GM23338 (cell line): ENCODE data around the gene FBXW2. TPM values are rescaled to one million over a fixed set of nuclear protein-coding genes. Genes with fewer than 3 reads are reported as not detected.
A peak's percentile ranks its signal among the peaks of the same experiment; 100 is the strongest.

ENCODE experiments used
- ATAC-seq: fragments of 200-7000 bp; cut with Tn5 transposase; 3 replicates; pipeline ENCODE4 v1.9.1; 2020
- DNase-seq: peaks from one replicate; pipeline ENCODE4 v3.0.0-alpha.2; 2015; ENCODE audit warnings: low spot score
- H2AFZ ChIP-seq: fragments of 200-600 bp; sonication (generic); 2 replicates; pipeline ENCODE4 v1.8.0; 2016; ENCODE audit warnings: antibody characterized with exemption, mild to moderate bottlenecking, moderate library complexity
- H3F3A ChIP-seq: fragments of 200-600 bp; sonication (generic); replicated peaks from 2 replicates; pipeline ENCODE4 v1.8.0; 2017; ENCODE audit warnings: antibody characterized with exemption, mixed run types, low read depth
- H3K27ac ChIP-seq: fragments of 200-600 bp; sonication (generic); 2 replicates; pipeline ENCODE4 v1.6.1; 2016; ENCODE audit warnings: low read depth
- H3K27me3 ChIP-seq: fragments of 200-600 bp; sonication (generic); 2 replicates; pipeline ENCODE4 v1.8.0; 2016; ENCODE audit warnings: mild to moderate bottlenecking, mixed run types, moderate library complexity; ENCODE audit not compliant: insufficient read depth
- H3K36me3 ChIP-seq: fragments of 200-600 bp; sonication (generic); 2 replicates; pipeline ENCODE4 v1.8.0; 2016; ENCODE audit warnings: mild to moderate bottlenecking; ENCODE audit not compliant: insufficient read depth
- H3K4me1 ChIP-seq: fragments of 200-600 bp; sonication (generic); 2 replicates; pipeline ENCODE4 v1.8.0; 2016; ENCODE audit warnings: mild to moderate bottlenecking, moderate library complexity; ENCODE audit not compliant: insufficient read depth
- H3K4me2 ChIP-seq: fragments of 200-600 bp; sonication (generic); 2 replicates; pipeline ENCODE4 v1.7.1; 2017; ENCODE audit warnings: mixed run types
- H3K4me3 ChIP-seq: fragments of 200-600 bp; sonication (generic); 2 replicates; pipeline ENCODE4 v1.6.1; 2016; ENCODE audit warnings: mixed run types
- H3K79me2 ChIP-seq: fragments of 200-600 bp; sonication (generic); replicated peaks from 2 replicates; pipeline ENCODE4 v1.8.0; 2017; ENCODE audit warnings: mild to moderate bottlenecking; ENCODE audit not compliant: insufficient read depth
- H3K9me2 ChIP-seq: fragments of 200-600 bp; sonication (generic); 2 replicates; pipeline ENCODE4 v1.8.0; 2017; ENCODE audit not compliant: insufficient read depth
- H4K20me1 ChIP-seq: fragments of 200-600 bp; sonication (generic); replicated peaks from 2 replicates; pipeline ENCODE4 v1.8.0; 2017; ENCODE audit warnings: mild to moderate bottlenecking; ENCODE audit not compliant: insufficient read depth
- H3K27ac Mint-ChIP-seq: 2 replicates; pipeline ENCODE4 v1.8.0; 2020; ENCODE audit warnings: inconsistent platforms, mild to moderate bottlenecking, moderate library complexity, mixed read lengths
- H3K27me3 Mint-ChIP-seq: 3 replicates; pipeline ENCODE4 v1.8.0; 2022; ENCODE audit warnings: low read depth, mild to moderate bottlenecking, moderate library complexity, mixed read lengths, inconsistent platforms; ENCODE audit not compliant: insufficient read depth, poor library complexity
- H3K36me3 Mint-ChIP-seq: 3 replicates; pipeline ENCODE4 v1.8.0; 2021; ENCODE audit warnings: low read depth, mild to moderate bottlenecking, inconsistent platforms, moderate library complexity, mixed read lengths
- H3K4me1 Mint-ChIP-seq: 3 replicates; pipeline ENCODE4 v1.8.0; 2020; ENCODE audit warnings: mild to moderate bottlenecking, inconsistent platforms, mixed read lengths
- H3K4me3 Mint-ChIP-seq: 3 replicates; pipeline ENCODE4 v1.8.0; 2021; ENCODE audit warnings: moderate library complexity, mild to moderate bottlenecking, inconsistent platforms, mixed read lengths
- H3K9me3 Mint-ChIP-seq: 3 replicates; pipeline ENCODE4 v1.8.0; 2020; ENCODE audit warnings: moderate library complexity, mild to moderate bottlenecking, inconsistent platforms, mixed read lengths
- CREB1 ChIP-seq: fragments of 250-450 bp; sonication (Bioruptor Pico); IDR thresholded peaks from 2 replicates; pipeline ENCODE4 v1.5.0; 2020; ENCODE audit warnings: low read depth, mild to moderate bottlenecking, moderate library complexity
- CTCF ChIP-seq, 2 experiments: fragments of 200-600 bp in 1 of 2; sonication (generic) in 1 of 2; conservative IDR thresholded peaks; 2 replicates each; pipeline versions ENCODE4 v1.5.1 to v1.6.1; 2016 to 2017; ENCODE audit warnings: antibody characterized with exemption in 2 of 2, low read depth in 2 of 2, mild to moderate bottlenecking in 2 of 2, moderate library complexity in 1 of 2
- ETS1 ChIP-seq: IDR thresholded peaks from 2 replicates; pipeline ENCODE4 v1.6.1; 2016; ENCODE audit warnings: antibody characterized with exemption
- EZH2 ChIP-seq: fragments of 200-600 bp; sonication (generic); IDR thresholded peaks from one replicate; pipeline ENCODE4 v1.8.0; 2017; ENCODE audit warnings: antibody characterized with exemption, mild to moderate bottlenecking, low read depth; ENCODE audit not compliant: unreplicated experiment
- JUNB ChIP-seq: IDR thresholded peaks from one replicate; pipeline ENCODE4 v1.6.1; 2016; ENCODE audit warnings: antibody characterized with exemption; ENCODE audit not compliant: unreplicated experiment
- NANOG ChIP-seq: IDR thresholded peaks from 2 replicates; pipeline ENCODE4 v1.6.1; 2016; ENCODE audit warnings: antibody characterized with exemption, borderline replicate concordance
- POLR2AphosphoS5 ChIP-seq: IDR thresholded peaks from 2 replicates; pipeline ENCODE4 v1.6.1; 2016; ENCODE audit warnings: antibody characterized with exemption, low read depth
- REST ChIP-seq: IDR thresholded peaks from one replicate; pipeline ENCODE4 v1.6.1; 2018; ENCODE audit warnings: antibody characterized with exemption; ENCODE audit not compliant: unreplicated experiment
- ZNF114 ChIP-seq: fragments of 250-450 bp; sonication (Bioruptor Pico); IDR thresholded peaks from 2 replicates; pipeline ENCODE4 v1.5.0; 2020; ENCODE audit warnings: mild to moderate bottlenecking, moderate library complexity
- ZNF331 ChIP-seq: fragments of 250-450 bp; sonication (Bioruptor Pico); IDR thresholded peaks from 2 replicates; pipeline ENCODE4 v1.5.0; 2020; ENCODE audit warnings: low read depth, mild to moderate bottlenecking, moderate library complexity
- polyA plus RNA-seq: library from polyadenylated mRNA; unstranded; fragments of >200 nt; fragmentation: Nextera tagmentation; extraction: Ambion mirVana; gene quantifications from 2 replicates; pipeline ENCODE4 v1.2.1, GENCODE V29; 2016
- total RNA-seq: library from RNA; depleted of rRNA; stranded (reverse); fragments of >200 nt; shearing (Covaris generic); gene quantifications from 2 replicates; pipeline ENCODE4 v1.2.3, GENCODE V29; 2014
- TF ChIP-seq, protein P1 (sequence below): fragments of 250-450 bp; sonication (Bioruptor Pico); IDR thresholded peaks from 2 replicates; pipeline ENCODE4 v1.5.0; 2020; ENCODE audit warnings: mild to moderate bottlenecking, moderate library complexity

FBXW2 gene
- total and polyA plus RNA-seq, 2 experiments from 2014 or later, result 10.0 to 55.2 TPM

- TF ChIP-seq REST, result no peak
- no peak for TF ChIP-seq POLR2AphosphoS5
- TF ChIP-seq CTCF (conservative IDR thresholded peaks at IDR 0.05; ENCODE audit: low read depth in 2 of 2), result no peak
- TF ChIP-seq NANOG, result no peak
- TF ChIP-seq ZNF114, result no peak
- TF ChIP-seq ETS1, result no peak
- no peak for TF ChIP-seq EZH2
- no peak for TF ChIP-seq JUNB
- TF ChIP-seq ZNF331, result no peak
- TF ChIP-seq CREB1 (CRISPR knock-in tag), result no peak
Measured at GRCh38 chr9:120801441-120801840, 8.2 kb upstream of the FBXW2 start (continued).

- Mint-ChIP-seq H3K4me1 (peaks cover 12% of the 10 kb centered on the region; the same call in 2 of the 3 replicates), H3K27ac (no peak overlapping the region), H3K36me3 (peaks cover 34% of the 10 kb centered on the region), H3K9me3 (no peaks in the 10 kb centered on the region), H3K4me3 (peak overlapping the region; percentile 94; the same call in 2 of the 3 replicates), H3K27me3 (no peaks in the 10 kb centered on the region)
- Histone ChIP-seq H4K20me1 (peaks cover 13% of the 10 kb centered on the region; the same call in 1 of the 2 replicates), H3K4me3 (no peak overlapping the region), H3F3A (peaks cover 5% of the 10 kb centered on the region; the same call in 1 of the 2 replicates), H3K27ac (no peak overlapping the region), H3K9me2 (no peaks in the 10 kb centered on the region), H2AFZ (no peak overlapping the region), H3K79me2 (peaks cover 67% of the 10 kb centered on the region), H3K4me1 (peaks cover 10% of the 10 kb centered on the region; the same call in 1 of the 2 replicates), H3K36me3 (peaks cover 14% of the 10 kb centered on the region; the same call in 1 of the 2 replicates), H3K4me2 (no peak overlapping the region), H3K27me3 (no peaks in the 10 kb centered on the region)
- ATAC-seq (no peak), DNase-seq (no peak)
- TF ChIP-seq, protein P1, sequence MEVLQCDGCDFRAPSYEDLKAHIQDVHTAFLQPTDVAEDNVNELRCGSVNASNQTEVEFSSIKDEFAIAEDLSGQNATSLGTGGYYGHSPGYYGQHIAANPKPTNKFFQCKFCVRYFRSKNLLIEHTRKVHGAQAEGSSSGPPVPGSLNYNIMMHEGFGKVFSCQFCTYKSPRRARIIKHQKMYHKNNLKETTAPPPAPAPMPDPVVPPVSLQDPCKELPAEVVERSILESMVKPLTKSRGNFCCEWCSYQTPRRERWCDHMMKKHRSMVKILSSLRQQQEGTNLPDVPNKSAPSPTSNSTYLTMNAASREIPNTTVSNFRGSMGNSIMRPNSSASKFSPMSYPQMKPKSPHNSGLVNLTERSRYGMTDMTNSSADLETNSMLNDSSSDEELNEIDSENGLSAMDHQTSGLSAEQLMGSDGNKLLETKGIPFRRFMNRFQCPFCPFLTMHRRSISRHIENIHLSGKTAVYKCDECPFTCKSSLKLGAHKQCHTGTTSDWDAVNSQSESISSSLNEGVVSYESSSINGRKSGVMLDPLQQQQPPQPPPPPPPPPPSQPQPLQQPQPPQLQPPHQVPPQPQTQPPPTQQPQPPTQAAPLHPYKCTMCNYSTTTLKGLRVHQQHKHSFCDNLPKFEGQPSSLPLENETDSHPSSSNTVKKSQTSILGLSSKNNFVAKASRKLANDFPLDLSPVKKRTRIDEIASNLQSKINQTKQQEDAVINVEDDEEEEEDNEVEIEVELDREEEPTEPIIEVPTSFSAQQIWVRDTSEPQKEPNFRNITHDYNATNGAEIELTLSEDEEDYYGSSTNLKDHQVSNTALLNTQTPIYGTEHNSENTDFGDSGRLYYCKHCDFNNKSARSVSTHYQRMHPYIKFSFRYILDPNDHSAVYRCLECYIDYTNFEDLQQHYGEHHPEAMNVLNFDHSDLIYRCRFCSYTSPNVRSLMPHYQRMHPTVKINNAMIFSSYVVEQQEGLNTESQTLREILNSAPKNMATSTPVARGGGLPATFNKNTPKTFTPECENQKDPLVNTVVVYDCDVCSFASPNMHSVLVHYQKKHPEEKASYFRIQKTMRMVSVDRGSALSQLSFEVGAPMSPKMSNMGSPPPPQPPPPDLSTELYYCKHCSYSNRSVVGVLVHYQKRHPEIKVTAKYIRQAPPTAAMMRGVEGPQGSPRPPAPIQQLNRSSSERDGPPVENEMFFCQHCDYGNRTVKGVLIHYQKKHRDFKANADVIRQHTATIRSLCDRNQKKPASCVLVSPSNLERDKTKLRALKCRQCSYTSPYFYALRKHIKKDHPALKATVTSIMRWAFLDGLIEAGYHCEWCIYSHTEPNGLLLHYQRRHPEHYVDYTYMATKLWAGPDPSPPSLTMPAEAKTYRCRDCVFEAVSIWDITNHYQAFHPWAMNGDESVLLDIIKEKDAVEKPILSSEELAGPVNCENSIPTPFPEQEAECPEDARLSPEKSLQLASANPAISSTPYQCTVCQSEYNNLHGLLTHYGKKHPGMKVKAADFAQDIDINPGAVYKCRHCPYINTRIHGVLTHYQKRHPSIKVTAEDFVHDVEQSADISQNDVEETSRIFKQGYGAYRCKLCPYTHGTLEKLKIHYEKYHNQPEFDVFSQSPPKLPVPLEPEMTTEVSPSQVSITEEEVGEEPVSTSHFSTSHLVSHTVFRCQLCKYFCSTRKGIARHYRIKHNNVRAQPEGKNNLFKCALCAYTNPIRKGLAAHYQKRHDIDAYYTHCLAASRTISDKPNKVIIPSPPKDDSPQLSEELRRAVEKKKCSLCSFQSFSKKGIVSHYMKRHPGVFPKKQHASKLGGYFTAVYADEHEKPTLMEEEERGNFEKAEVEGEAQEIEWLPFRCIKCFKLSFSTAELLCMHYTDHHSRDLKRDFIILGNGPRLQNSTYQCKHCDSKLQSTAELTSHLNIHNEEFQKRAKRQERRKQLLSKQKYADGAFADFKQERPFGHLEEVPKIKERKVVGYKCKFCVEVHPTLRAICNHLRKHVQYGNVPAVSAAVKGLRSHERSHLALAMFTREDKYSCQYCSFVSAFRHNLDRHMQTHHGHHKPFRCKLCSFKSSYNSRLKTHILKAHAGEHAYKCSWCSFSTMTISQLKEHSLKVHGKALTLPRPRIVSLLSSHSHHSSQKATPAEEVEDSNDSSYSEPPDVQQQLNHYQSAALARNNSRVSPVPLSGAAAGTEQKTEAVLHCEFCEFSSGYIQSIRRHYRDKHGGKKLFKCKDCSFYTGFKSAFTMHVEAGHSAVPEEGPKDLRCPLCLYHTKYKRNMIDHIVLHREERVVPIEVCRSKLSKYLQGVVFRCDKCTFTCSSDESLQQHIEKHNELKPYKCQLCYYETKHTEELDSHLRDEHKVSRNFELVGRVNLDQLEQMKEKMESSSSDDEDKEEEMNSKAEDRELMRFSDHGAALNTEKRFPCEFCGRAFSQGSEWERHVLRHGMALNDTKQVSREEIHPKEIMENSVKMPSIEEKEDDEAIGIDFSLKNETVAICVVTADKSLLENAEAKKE, result no peak
- no peak for TF ChIP-seq ZNF114
Measured at GRCh38 chr9:120791161-120791560, 2.1 kb downstream of the FBXW2 start.
